VCaP (cell line): ENCODE data around the gene SPDYE3.

ENCODE experiments used
- H3K27ac ChIP-seq: fragments of 450-650 bp; 2 replicates; pipeline ENCODE4 v1.5.1; 2017
- TF ChIP-seq, protein P1 (sequence below): fragments of 450-650 bp; conservative IDR thresholded peaks from 2 replicates; pipeline ENCODE4 v1.5.1; 2017; ENCODE audit warnings: mild to moderate bottlenecking, moderate library complexity

SPDYE3 gene

DNA sequence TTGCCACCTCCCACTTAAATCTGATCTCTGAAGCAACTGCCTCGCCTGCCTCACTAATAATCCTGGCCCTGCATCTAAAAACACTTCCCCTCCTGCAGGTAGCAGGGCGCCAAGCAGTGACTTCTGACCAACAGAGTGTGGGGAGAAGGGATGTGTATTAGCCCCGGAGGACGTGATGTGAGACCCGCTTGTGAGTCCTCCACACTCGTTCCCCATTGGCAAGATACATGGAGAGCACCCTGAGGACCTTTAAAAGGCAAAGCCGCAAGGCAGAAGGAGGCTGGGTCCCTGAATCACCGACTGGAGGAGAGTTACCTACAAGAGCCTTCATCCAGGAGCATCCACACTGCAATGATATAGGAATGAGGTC is 59.7 kb downstream of the SPDYE3 start:
- H3K27ac ChIP-seq: no peak overlapping the region

DNA sequence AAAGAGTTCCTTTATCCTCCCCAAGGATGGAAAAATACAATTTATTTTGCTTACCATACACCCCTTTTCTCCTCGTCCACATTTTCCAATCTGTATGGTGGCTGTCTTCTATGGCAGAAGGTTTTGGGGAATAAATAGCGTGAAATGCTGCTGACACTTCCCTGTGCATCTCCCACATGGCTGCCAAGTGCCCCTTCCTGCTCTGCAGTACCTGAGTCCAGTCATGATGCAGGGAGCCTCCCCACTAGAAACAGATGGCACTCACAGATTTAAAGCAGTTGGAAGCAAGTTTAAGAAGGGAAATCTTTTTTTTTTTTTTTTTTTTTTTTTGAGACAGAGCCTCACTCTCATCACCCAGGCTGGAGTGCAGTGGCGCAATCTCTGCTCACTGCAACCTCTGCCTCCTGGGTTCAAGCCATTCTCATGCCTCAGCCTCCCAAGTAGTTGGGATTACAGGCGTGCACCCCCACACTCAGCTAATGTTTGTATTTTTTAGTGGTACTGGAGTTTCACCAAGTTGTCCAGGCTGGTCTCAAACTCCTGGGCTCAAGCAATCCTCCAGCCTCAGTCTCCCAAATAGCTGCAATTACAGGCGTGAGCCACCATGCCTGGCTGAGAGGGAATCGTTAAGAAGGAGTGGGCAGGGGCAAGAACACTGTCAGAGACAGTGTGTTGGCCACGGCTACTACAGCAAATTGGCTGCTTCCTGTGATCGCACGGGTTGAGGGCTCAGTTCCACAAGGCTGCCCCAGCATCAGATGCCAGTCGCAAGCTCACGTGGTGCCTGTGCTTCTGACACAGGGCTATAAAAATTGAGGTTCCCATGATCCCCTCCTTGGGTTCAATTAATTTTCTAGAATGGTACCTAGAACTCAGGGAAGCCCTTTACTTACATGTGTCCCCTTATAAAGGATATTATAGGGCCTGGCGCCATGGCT is 60.4 kb downstream of the SPDYE3 start:
- TF ChIP-seq, protein P1, sequence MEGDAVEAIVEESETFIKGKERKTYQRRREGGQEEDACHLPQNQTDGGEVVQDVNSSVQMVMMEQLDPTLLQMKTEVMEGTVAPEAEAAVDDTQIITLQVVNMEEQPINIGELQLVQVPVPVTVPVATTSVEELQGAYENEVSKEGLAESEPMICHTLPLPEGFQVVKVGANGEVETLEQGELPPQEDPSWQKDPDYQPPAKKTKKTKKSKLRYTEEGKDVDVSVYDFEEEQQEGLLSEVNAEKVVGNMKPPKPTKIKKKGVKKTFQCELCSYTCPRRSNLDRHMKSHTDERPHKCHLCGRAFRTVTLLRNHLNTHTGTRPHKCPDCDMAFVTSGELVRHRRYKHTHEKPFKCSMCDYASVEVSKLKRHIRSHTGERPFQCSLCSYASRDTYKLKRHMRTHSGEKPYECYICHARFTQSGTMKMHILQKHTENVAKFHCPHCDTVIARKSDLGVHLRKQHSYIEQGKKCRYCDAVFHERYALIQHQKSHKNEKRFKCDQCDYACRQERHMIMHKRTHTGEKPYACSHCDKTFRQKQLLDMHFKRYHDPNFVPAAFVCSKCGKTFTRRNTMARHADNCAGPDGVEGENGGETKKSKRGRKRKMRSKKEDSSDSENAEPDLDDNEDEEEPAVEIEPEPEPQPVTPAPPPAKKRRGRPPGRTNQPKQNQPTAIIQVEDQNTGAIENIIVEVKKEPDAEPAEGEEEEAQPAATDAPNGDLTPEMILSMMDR: no peak
- no peak overlapping the region for H3K27ac ChIP-seq

More for the DNA sequence above, 59.7 kb downstream of the SPDYE3 start:
- TF ChIP-seq, protein P1: no peak

DNA sequence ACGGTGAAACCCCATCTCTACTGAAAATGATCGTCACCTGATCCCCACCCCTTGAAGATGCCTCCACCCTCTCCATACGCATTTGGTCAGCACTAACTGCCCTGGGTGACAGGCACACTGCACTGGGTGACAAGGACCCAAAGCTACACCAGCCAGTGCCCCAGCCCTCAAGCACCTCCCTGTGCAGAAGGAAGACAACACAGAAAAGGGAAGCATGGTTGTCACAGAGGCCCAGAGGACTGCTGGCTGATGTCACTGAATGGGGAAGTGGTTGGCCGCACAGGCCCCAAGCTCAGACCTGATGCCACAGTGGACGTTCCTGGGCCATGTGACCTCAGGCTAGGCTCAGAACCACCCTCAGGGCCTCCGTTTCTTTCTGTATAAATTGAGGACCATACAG is 61.6 kb downstream of the SPDYE3 start:
- no peak overlapping the region for H3K27ac ChIP-seq
- TF ChIP-seq, protein P1: no peak

DNA sequence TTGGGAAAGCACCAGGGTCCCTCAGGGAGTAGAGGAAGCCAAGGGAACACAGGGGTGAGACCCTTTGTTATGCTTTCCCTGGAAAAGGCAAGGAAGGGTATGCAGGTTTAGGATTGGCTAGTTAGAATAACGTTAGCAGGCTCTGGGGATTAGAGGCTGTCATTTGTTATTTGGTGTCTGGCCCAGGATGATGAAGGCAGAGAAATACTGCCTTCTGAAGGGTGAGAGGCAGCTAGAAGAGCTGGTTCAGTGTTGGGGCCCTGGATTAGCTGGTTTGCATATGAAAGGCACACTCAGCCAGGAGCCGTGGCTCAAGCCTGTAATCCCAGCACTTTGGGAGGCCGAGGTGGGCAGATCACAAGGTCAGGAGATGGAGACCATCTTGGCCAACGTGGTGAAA is 62.8 kb downstream of the SPDYE3 start:
- no peak overlapping the region for H3K27ac ChIP-seq
- TF ChIP-seq, protein P1: no peak

DNA sequence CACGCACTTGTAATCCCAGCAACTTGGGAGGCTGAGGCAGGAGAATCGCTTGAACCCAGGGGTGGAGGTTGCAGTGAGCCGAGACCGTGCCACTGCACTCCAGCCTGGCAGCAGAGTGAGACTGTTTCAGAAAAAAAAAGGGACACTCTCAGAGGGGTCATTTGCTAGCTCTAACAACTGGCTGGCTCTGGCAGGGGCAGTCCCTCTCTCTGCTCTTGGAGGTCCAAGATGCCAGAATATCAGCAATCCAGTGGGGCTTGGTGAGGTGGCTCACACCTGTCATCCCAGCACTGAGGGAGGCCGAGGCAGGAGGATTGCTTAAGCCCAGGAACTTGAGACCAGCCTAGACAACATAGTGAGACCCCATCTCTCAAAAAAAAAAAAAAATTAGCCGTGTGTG is 63.2 kb downstream of the SPDYE3 start:
- TF ChIP-seq, protein P1: no peak
- H3K27ac ChIP-seq: no peak overlapping the region

DNA sequence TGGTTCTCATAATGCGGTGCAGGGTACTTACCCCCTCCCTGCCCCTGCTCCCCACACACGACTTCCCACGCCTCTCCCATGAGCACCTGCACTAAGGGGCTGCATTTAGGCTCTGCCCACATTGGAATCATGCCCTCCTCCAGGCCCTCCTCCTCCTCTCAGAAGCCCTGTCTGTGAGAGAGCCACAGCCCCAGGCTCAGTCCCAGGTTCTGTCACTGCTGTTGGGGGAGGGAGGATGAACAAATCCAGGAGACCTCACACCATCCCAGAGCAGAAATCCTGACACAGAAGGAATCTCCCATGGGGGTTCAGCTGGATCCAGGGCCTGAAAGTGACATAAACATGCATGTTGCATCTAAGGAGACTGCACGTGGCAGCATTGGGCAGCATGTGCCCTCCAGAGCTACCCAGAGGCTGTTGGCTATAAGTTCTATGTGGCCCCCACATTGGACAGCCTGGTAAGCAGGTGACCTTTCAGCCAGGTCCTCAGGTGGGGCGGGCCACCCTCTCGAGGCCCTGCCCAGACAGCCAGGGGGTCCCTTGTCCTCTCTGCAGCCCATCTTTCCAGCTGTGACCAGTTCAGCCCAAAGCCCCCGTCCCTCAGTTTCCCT is 64.2 kb downstream of the SPDYE3 start:
- H3K27ac ChIP-seq: no peak overlapping the region
- TF ChIP-seq, protein P1: no peak
